NCI-H2227 treated with DMSO at 0.1 percent for 48 hours (cell line): ENCODE results near the gene DNAJB14.

Experiments used
- DNase-seq: peaks from one replicate; lab custom pipeline; 2025; lab: John Stamatoyannopoulos, UW

DNAJB14 gene

GRCh38 chr4:99863804-99864203, 82.6 kb downstream of the DNAJB14 start:
- DNase-seq, result no peak

- DNase-seq, result no peak
Measured at GRCh38 chr4:99861120-99861905, 85.1 kb downstream of the DNAJB14 start.

- DNase-seq, result no peak
Measured at GRCh38 chr4:99860521-99860920, 85.9 kb downstream of the DNAJB14 start.

GRCh38 chr4:99859618-99860017, 86.8 kb downstream of the DNAJB14 start:
- no peak for DNase-seq

- DNase-seq, result no peak
Measured at GRCh38 chr4:99857307-99857706, 89.1 kb downstream of the DNAJB14 start.

- DNase-seq, result no peak
Measured at GRCh38 chr4:99856166-99856565, 90.3 kb downstream of the DNAJB14 start.

- DNase-seq, result no peak
Measured at GRCh38 chr4:99855678-99856077, 90.7 kb downstream of the DNAJB14 start.

GRCh38 chr4:99853999-99854398, 92.4 kb downstream of the DNAJB14 start:
- DNase-seq, result no peak

- no peak for DNase-seq
Measured at GRCh38 chr4:99853190-99853589, 93.2 kb downstream of the DNAJB14 start.

GRCh38 chr4:99852199-99852749, 94.1 kb downstream of the DNAJB14 start:
- DNase-seq, result no peak

GRCh38 chr4:99848591-99849001, 97.8 kb downstream of the DNAJB14 start:
- DNase-seq, result no peak

- no peak for DNase-seq
Measured at GRCh38 chr4:99847362-99847976, 98.9 kb downstream of the DNAJB14 start.

GRCh38 chr4:99846891-99847290, 99.5 kb downstream of the DNAJB14 start:
- DNase-seq, result no peak
